Stomach smooth muscle (tissue), 2 donors: ENCODE data around the gene VDAC1.

ENCODE experiments used
- H3K27ac ChIP-seq: one replicate; pipeline ENCODE4 v1.7.0; 2013; ENCODE audit warnings: mild to moderate bottlenecking, low read length, inconsistent platforms
- H3K27me3 ChIP-seq, 2 donors: one replicate each; pipeline ENCODE4 v1.7.0; 2013; ENCODE audit warnings: low read length in 2 of 2; ENCODE audit not compliant: insufficient read depth in 2 of 2, control insufficient read depth in 1 of 2
- H3K36me3 ChIP-seq, 2 donors: one replicate each; pipeline ENCODE4 v1.7.0; 2013; ENCODE audit warnings: low read length in 2 of 2; ENCODE audit not compliant: control insufficient read depth in 2 of 2, insufficient read depth in 2 of 2
- H3K4me1 ChIP-seq: one replicate; pipeline ENCODE4 v1.7.0; 2013; ENCODE audit warnings: low read length; ENCODE audit not compliant: control insufficient read depth, insufficient read depth
- H3K4me3 ChIP-seq, 2 donors: one replicate each; pipeline ENCODE4 v1.7.0; 2013; ENCODE audit warnings: low read length in 2 of 2
- H3K9ac ChIP-seq, 2 donors: one replicate each; pipeline ENCODE4 v1.7.0; 2013; ENCODE audit warnings: low read length in 2 of 2, mild to moderate bottlenecking in 1 of 2
- H3K9me3 ChIP-seq, 2 donors: one replicate each; pipeline ENCODE4 v1.7.0; 2013; ENCODE audit warnings: low read length in 2 of 2; ENCODE audit not compliant: control insufficient read depth in 2 of 2
- donor health status: healthy.
- donor health status: Pancreatic carcinoma.

VDAC1 gene

GRCh38 chr5:133921979-133922378 is 82.8 kb downstream of the VDAC1 start:
- H3K4me1 ChIP-seq, result no peaks in the 10 kb centered on the region
- no peaks in the 10 kb centered on the region for H3K9me3 ChIP-seq
- H3K27me3 ChIP-seq, result no peaks in the 10 kb centered on the region
- H3K9ac ChIP-seq, result no peak overlapping the region
- no peak overlapping the region for H3K4me3 ChIP-seq
- no peaks in the 10 kb centered on the region for H3K36me3 ChIP-seq
- no peak overlapping the region for H3K27ac ChIP-seq
